Activated CD4-positive, alpha-beta T cell treated with anti-CD3 and anti-CD28 coated beads, Interleukin-2, Interleukin-4, amounts not matched to agents 100 ng/mL and 50 ng/mL, durations not matched to agents 16 hours and 8 hours (primary cell): ENCODE data around the gene ADAMTS10.
"Not testable (repeated sequence)": the region's sequence is repeated elsewhere in the genome, so short reads cannot be mapped to it uniquely, and the experiment has no call there.

ENCODE experiments used
- DNase-seq: peaks from one replicate; pipeline ENCODE4 v3.0.0-alpha.2; 2020; ENCODE audit warnings: low spot score

ADAMTS10 gene

DNA sequence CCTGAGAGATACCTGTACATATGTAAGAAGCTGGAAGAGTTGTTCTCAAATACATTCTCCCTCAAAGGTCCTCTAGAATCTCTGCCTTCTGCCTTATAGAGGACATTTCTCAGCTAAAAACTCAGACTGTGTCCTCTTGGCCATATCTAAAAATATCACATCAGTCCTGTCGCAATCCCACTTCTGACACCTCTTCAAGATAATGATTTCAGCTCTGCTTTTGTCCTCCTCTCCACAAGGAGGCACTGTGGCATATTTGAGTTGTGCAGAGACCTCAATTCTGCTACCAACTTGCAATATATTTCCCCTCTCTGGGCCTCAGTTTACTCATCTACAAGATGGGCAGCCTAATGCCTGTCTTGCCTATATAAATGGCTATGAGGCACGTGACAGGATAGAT lies 16.6 kb downstream of the ADAMTS10 start:
- DNase-seq = no peak

DNA sequence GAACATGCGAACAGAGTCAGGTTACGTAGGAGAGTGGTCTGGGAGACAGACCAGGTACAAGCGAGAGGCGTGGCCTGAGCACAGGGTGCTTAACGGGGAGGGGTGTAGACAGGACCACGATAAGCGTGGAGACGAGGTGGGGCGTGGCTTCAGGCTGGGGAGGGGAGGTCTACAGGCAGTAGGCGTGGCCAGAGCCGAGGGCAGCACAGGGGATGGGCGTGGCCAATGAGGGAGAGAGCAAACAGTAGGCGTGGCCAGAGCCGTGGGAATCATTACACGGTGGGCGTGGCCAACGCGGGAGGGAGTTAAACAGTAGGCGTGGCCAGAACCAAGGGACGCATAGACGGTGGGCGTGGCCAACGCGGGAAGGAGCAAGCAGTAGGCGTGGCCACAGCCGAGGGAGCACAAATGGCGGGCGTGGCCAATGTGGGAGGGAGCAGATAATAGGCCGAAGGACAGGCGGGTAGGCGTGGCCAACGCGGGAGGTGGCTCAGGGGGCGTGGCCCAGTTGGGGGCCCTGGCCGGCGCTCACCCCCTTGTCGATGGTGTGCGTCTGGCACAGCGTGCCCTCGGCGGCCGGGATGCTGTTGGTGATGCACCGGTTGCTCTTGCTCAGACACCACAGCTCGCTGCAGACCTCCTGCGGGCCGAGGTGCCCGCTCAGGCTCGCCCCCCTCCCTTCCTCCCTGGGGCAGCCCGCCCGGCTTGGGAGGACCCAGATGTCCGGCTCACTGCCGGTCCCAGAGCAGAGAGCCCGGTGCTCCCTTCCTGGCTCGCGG lies 18.1 kb downstream of the ADAMTS10 start:
- DNase-seq = peak; percentile 65

DNA sequence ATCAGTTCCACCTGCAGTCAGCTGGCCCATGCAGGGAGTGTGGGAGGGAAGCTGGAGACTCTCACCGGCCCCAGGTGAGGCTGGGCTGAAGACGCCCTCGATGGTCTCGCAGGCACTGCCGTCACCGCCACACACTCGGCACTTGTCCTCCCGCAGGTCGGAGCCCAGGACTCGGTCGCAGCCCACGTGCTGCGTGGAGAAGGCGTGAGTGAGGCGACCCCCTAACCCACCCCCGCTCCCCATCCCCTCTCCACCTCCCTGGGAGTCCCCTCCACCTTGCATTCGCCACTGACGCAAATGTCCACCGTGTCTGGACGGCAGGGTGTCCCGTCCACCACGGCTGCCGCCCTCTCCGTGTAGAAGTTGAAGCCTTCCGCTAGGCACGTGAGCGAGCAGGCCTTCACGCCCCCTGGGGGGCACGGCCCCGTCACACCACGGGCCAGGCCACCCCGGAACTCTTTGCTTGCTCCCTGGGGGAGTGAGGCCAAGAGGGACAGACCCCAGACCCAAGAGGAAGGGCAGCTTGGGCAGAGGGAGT lies 21.3 kb downstream of the ADAMTS10 start:
- DNase-seq = no peak

DNA sequence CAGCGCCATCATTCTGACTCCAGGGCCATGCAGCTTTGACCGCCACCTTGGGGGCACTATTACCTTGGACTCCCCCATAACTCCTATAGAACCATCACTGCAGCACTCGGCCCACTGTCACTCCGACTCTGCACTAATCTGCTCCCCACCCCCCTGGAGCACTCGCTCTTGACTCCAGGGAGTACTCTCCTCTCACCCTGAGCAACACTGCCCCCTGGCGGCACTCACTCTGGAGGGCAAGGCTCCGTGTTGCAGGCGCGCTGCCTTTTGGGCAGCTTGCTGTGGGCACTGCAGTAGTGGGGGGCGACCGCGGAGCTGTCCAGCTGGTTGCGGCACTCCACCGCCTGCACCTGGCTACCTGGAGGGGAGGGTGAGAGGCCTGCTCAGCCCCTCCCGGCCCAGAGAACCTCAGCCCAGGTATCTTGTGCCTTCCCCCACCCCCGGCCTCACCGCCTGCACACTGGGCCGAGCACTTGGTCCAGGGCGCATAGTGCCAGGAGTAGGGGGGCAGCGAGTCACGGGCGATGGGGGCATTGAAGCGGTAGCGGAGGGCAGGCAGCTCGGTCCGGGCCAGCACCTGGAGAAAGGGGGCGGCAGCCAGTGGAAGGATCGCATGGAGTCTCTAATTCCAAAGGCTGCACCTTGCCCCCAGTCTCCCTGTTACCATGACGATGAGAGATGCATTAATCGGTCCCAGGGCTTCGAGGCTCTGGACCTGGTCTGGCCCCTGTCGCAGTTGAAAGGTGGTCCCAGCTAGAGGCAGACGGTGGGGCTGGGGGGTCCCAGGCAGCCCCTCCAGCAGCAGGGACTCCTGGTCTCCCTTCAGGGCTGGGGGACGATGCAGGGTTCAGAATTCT lies 24.4 kb downstream of the ADAMTS10 start:
- DNase-seq = peak; percentile 61

DNA sequence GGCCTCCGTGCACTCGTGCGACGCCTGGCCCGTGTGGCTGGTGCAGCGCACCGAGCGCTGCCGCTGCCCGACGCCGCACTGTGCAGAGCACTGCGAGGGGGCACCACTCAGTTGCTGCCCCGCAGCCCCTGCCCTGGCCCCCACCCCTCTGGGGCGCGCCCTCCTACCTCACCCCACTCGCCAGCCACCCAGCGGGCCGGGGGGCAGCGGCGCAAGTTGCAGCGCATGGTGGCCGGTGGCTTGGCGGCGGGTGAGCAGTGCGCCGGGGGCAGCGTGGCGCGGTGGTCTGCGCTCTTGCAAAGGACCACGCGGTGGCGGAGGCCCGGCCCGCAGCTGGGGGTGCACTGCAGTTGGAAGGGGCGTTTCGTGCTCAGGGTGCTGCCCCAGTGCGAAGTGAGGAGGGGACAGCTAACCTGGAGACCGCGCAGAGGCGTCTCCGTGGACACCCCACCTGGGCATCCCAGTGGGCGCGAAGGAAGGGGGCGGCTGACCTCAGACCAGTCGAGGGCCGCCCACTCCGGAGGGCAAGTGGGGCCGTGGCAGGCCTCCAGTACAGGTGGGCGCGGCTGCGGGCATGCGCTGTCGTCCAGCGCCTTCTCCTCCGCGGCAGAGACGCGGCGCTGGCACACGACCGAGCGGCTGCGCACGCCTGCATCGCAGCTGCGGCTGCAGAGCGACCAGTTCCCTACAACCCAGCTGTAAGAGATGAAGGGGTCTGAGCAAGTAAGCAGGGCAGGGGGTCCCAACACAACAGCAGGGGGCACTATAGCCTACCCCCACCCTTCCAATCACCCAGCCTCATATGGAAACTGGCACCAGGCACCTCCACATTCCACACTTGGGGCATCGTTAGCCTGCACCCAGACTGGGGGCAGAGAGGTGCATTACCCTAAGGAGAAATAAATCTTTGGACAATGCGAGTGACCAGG lies 25.3 kb downstream of the ADAMTS10 start:
- no peak for DNase-seq

DNA sequence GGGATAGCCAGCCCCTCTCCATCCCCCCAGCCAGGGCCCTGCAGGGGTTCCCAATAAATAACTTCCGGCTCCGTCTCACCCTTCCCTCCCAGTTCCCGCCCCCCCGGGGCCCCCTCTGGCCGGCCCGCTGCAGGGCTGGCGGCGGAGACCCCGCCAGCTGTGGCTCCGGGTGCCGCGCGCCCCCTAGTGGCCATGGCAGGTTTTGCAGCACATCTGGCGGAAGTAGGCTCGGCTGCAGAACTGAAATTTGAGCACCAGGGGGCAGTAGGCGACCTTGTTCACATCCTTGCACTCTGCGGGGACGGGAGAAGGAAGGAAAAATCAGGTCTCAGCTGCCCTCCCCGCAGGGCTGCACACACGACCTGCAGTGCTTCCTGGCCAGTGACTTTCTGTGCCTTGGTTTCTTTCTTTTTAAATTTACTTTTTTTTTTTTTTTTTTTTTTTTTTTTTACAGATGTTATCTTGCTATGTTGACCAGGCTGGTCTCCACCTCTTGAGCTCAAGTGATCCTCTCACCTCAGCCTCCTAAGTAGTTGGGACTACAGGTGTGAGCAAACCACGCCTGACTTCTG lies 29.7 kb downstream of the ADAMTS10 start:
- peak; percentile 87 for DNase-seq

DNA sequence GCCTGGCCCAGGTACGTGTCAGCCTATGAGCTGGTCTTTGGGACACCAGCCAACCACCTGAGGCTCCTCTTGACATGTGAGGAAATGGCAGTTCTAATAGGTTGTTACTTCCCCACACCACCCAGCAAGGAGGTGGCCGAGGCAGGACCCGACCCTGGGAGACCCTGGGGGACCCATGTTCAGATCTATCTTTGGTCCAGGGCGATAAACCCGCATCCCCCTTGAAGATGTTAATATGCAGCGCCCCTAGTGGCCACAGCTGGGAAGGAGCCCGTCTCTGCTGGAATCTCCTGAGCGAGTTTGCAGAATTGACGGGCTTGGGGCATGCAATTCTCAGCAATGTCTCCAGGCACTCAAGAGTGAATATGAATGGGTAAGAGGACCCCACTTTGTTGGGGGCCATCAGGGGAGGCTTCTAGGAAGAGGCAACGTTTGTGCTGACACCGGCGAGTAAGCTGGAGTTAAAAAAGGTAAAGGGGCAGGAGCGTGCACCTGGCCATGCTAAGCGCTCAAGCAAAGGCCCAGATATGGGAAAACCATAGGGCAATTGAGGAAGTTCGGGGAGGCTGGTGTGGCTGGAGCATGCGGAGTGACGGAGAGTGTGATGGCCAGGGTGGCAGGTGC lies 31.8 kb downstream of the ADAMTS10 start:
- DNase-seq = peak; percentile 81

DNA sequence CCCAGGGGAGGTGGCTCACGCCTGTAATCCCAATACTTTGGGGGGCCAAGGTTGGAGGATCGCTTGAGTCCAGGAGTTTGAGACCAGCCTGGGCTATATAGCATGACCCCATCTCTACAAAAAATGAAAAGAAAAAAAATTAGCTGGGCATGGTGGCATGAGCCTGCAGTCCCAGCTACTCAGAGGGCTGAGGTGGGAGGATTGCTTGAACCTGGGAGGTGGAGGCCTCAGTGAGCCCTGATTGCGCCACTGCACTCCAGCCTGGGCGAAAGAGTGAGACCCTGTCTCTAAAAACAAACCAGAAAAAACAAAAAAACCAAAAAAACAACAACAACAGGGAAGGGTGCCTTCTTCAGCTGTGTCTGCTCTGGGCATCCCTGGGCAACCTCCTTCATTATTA lies 32.8 kb downstream of the ADAMTS10 start:
- DNase-seq = no peak

DNA sequence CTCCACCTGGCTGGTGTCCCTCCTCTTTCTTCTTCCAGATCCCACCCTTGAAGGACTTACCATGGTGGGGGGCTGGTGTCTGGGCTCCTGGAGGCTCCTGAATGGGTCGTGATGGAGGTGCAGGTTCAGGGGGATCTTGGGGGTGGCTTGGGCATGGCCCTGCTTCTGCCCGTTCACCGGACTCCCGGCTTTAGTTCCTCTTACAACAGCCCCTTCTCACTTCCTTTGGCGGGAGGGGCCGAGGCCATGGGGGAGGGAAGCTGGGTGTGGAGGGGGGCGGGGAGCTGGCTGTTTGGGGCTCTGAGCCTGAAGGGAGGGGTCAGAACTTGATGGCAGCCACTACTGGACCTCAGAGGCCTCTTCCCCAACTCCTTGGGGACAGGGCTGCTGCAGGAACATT lies 33.3 kb downstream of the ADAMTS10 start, which contains the start of gene MYO1F:
Gene MYO1F (minus strand): TSS at position 196 of the 400 bp plus-strand sequence. CDS start 133 bp downstream, at position 63.
- DNase-seq = peak; percentile 22

DNA sequence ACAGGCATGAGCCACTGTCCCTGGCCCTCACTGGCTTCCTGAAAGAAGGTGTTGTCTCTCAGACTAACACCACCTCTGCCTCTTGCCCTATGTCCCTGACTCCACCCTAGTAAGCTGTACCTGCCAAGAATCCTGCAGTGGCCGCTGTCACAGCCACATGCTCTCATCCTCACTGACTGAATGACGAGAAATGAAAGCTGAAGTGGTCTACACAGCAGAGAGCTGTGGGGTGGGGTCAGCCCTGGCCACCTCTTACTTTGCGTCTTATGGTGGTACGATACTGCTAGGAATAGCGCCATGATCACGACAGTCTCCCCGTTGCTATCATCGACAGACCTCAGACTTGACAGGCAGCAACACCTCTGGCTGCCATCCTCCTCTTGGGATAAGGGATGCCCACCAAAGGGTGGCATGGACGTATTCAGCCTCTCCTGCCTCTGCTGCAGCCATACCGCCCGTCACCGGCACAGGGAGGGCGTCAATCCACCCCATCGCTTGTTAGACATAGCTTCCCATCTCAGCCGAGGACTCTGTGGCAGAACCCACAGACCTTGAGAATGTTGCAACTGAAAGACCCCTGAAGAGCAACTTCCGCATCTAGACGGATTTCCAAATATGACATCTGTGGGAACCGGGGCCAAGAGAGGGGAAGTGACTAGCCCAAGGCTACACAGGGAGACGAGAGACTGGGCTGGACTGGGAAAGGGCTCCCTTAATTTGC lies 34.1 kb downstream of the ADAMTS10 start:
- DNase-seq = peak; percentile 24

DNA sequence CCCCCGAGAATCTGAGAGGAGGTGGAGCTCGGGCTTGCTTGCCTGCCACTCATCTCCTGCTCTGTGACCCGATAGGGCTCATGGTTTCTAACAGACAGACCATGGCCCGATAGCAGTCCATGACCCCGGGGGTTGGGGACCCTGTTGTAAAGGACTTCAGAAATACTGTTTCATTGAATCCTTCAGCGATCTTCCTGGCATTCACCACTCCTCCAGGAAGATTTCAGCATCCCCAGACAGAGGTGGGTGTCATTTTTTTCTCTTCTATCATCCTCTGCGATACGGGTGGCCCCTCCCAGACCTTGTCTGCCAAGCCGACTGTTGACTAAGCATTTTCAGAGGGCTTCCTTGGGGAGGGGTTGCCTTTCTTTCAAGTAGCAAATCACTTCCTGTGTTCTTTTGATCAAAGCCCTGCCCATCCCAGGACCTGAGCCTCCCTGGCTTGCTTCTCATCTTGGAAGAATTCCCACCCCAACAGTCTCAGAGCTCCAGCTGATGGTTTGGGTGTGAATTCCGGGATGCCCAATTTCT lies 35.0 kb downstream of the ADAMTS10 start:
- DNase-seq = peak; percentile 64

DNA sequence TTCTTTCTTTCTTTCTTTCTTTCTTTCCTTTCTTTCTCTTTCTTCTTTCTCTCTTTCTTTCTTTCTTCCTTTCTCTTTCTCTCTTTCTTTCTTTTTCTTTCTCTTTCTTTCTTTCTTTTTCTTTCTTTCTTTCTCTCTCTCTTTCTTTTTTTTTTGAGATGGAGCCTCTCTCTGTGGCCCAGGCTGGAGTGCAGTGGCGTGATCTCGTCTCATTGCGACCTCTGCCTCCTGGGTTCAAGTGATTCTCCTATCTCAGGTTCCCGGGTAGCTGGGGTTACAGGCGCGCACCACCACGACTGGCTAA lies 35.9 kb downstream of the ADAMTS10 start:
- not testable (repeated sequence) for DNase-seq

DNA sequence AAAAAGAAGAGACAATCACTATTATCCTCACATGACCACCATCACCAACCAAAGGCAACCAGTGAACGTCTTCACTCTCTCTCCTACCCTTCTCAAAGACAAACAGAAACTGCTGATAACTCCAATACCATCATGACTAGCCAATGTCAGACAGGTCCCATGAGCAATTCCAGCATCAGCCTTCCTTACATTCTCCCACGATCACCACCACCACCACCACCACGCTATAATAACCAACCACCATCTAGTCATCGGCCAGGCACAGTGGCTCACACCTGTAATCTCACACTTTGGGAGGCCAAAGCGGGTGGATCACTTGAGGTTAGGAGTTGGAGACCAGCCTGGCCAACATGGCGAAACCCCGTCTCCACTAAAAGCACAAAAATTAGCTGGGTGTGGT lies 37.2 kb downstream of the ADAMTS10 start:
- peak; percentile 7 for DNase-seq

DNA sequence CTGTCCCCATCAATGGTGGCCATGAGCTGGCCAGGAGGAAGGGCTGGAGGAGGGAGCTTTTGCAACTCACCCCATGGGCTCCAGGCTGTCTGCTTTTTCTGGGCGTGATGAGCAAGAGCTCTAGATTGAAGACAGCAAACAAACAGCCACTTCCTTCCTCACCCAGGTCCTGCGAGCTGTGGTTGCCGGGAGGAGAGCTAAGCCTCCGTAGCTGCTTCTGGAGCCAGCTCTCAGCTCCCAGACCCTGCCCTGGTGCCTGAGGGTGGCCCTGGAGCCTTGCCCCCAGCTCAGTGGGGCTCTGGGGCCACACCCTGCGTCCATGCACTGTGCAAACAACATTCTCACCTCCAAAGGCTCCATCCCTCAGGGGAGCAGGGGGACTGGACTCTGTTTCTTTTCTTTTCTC lies 39.5 kb downstream of the ADAMTS10 start:
- peak; percentile 79 for DNase-seq

DNA sequence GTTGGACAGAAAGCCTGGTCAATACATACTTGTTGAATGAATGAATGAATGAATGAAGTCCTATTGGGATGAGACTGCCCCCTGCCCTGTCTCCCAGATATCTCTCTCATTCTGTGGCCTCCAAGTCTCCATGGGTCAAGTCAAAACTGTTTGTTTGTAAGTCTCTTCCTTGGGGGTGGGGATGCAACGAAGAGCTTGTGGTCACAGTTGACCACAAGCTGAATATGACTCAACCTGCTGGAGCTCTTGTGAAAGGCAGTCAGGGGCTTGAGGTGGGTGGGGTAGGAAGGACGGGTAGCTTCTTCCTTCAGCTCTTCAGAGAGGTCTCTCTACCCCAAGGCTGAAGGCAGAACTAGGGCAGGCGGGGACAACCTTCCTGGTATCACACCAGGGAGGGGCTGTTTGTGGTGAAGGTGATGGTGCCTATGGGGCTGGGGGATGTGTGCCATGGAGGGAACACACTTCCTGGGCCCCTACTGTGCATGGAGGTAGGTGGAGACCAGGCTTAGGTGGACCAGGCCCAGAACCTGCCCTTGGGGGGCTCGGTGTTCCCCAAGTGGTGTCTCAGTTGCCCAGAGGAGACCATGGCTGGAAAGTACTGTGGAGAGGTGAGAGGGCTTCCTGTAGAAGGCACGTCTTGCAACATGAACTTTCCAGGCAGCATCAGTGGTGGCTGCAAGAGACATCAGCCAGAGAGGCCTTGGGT lies 41.3 kb downstream of the ADAMTS10 start:
- peak; percentile 92 for DNase-seq

DNA sequence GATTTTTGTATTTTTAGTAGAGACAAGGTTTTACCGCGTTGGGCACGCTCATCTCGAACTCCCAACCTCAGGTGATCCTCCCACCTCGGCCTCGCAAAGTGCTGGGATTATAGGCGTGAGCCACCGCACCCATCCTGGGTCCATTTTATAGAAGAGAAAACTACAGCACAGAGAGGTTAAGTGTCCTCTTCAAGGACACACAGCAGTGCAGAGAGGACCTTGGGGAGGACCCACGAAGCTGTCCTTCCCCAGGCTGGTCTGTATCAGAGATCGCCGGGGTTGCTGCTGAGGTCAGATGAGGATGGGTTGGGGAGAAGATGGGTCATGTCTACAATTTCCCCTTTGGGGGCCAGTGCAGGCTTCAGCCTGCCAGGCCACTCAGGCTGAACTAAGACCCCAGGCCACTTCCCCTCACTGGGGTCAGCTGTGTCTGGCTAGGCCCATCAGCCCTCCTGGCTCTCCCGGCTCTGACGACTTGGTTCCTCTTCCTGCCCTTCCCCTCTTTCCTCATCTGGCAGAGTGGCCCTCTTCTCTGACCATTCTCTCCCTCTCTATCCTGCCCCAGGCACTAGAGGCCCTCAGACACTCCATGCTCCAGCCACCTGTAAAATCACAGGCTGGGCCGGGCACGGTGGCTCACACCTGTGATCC lies 42.9 kb downstream of the ADAMTS10 start:
- DNase-seq = no peak

DNA sequence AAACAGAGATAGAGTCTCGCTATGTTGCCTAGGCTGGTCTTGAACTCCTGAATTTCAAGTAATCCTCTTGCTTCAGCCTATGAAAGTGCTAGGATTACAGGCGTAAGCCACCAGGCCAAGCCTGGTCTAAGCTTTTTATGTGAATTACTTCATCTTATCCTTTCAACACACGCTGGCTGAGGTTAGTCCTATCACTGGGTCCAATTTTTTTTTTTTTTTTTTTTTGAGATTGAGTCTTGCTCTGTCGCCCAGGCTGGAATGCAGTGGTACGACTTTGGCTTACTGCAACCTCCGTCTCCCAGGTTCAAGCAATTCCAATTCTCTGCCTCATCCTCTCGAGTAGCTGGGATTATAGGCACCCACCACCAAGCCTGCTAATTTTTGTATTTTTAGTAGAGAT lies 43.7 kb downstream of the ADAMTS10 start:
- no peak for DNase-seq

DNA sequence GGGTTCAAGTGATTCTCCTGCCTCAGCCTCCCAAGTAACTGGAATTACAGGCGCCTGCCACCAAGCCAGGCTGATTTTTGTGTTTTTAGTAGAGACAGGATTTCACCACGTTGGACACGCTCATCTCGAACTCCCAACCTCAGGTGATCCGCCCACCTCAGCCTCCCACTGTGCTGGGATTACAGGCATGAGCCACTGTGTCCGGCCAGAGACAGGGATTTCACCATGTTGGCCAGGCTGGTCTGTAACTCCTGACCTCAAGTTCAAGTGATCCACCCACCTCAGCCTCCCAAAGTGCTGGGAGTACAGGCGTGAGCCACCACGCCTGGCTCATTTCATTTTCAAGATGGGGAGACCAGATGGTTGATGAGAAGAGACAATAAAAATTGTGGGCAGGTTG lies 45.6 kb downstream of the ADAMTS10 start:
- DNase-seq = not testable (repeated sequence)
